OCI-LY3 (cell line): ENCODE measurements around the gene BRD1.

Experiments used
- CTCF ChIP-seq: fragments of 200-600, 300-600 bp; sonication (generic); IDR thresholded peaks from 2 replicates; pipeline ENCODE4 v1.5.1; 2014; ENCODE audit warnings: antibody characterized with exemption, low read length, low read depth
- EZH2phosphoT487 ChIP-seq: fragments of 200-600 bp; shearing (Covaris generic); IDR thresholded peaks from 2 replicates; pipeline ENCODE4 v1.6.1; 2018; ENCODE audit warnings: antibody characterized with exemption, mixed run types, low read depth

GRCh38 chr22:49777569-49778249, 50.0 kb downstream of the BRD1 start:
- TF ChIP-seq CTCF, result no peak
- TF ChIP-seq EZH2phosphoT487, result no peak
